Trophoblast cell (in vitro differentiated cells and primary cell): ENCODE results near the gene DHRSX.

Experiments used
- DNase-seq, 2 donors: peaks; one replicate each; pipeline ENCODE4 v3.0.0-alpha.2; 2016
- H2AFZ ChIP-seq: 2 replicates; pipeline ENCODE4 v1.6.1; 2013; ENCODE audit warnings: low read length, moderate library complexity, mild to moderate bottlenecking; ENCODE audit not compliant: insufficient read depth, poor library complexity
- H2AK5ac ChIP-seq: 2 replicates; pipeline ENCODE4 v1.6.1; 2013; ENCODE audit warnings: mild to moderate bottlenecking, low read length
- H2BK120ac ChIP-seq: 2 replicates; pipeline ENCODE4 v1.6.1; 2013; ENCODE audit warnings: low read length, mild to moderate bottlenecking, moderate library complexity; ENCODE audit not compliant: insufficient read depth, poor library complexity
- H2BK12ac ChIP-seq: 2 replicates; pipeline ENCODE4 v1.6.1; 2013; ENCODE audit warnings: mild to moderate bottlenecking, low read length, moderate library complexity
- H2BK5ac ChIP-seq: 2 replicates; pipeline ENCODE4 v1.6.1; 2013; ENCODE audit warnings: low read length, low read depth, moderate library complexity, mild to moderate bottlenecking; ENCODE audit not compliant: poor library complexity
- H3K14ac ChIP-seq: 2 replicates; pipeline ENCODE4 v1.6.1; 2013; ENCODE audit warnings: mild to moderate bottlenecking, low read length
- H3K18ac ChIP-seq: 2 replicates; pipeline ENCODE4 v1.6.1; 2013; ENCODE audit warnings: mild to moderate bottlenecking, low read length
- H3K23ac ChIP-seq: 2 replicates; pipeline ENCODE4 v1.6.1; 2013; ENCODE audit warnings: low read length
- H3K27ac ChIP-seq: 2 replicates; pipeline ENCODE4 v1.5.1; 2013; ENCODE audit warnings: low read depth, mild to moderate bottlenecking, inconsistent platforms, low read length, moderate library complexity
- H3K27me3 ChIP-seq: 2 replicates; pipeline ENCODE4 v1.6.1; 2013; ENCODE audit warnings: inconsistent platforms, mild to moderate bottlenecking, low read length, moderate library complexity; ENCODE audit not compliant: insufficient read depth
- H3K36me3 ChIP-seq, 2 experiments: 1 replicate in 1 of 2; 2 replicates in 1 of 2; pipeline ENCODE4 v1.6.1; 2013; ENCODE audit warnings: low read length in 2 of 2, mild to moderate bottlenecking in 2 of 2, moderate library complexity in 1 of 2; ENCODE audit not compliant: insufficient read depth in 2 of 2, control insufficient read depth in 1 of 2
- H3K4ac ChIP-seq: 2 replicates; pipeline ENCODE4 v1.6.1; 2013; ENCODE audit warnings: low read depth, mild to moderate bottlenecking, low read length, moderate library complexity
- H3K4me1 ChIP-seq, 2 experiments: 1 replicate in 1 of 2; 2 replicates in 1 of 2; pipeline ENCODE4 v1.6.1; 2013; ENCODE audit warnings: low read length in 2 of 2, mild to moderate bottlenecking in 2 of 2, moderate library complexity in 1 of 2; ENCODE audit not compliant: insufficient read depth in 2 of 2, control insufficient read depth in 1 of 2
- H3K4me2 ChIP-seq: 2 replicates; pipeline ENCODE4 v1.6.1; 2013; ENCODE audit warnings: inconsistent platforms, mild to moderate bottlenecking, low read length, moderate library complexity
- H3K4me3 ChIP-seq: 2 replicates; pipeline ENCODE4 v1.5.1; 2013; ENCODE audit warnings: mild to moderate bottlenecking, low read depth, low read length, inconsistent platforms
- H3K79me1 ChIP-seq: one replicate; pipeline ENCODE4 v1.6.1; 2013; ENCODE audit warnings: low read length
- H3K79me2 ChIP-seq: 2 replicates; pipeline ENCODE4 v1.6.1; 2013; ENCODE audit warnings: low read length, mild to moderate bottlenecking; ENCODE audit not compliant: control insufficient read depth, insufficient read depth, poor library complexity
- H3K9ac ChIP-seq: 2 replicates; pipeline ENCODE4 v1.6.1; 2013; ENCODE audit warnings: mild to moderate bottlenecking, low read length
- H3K9me3 ChIP-seq: 2 replicates; pipeline ENCODE4 v1.6.1; 2013; ENCODE audit warnings: low read depth, mild to moderate bottlenecking, control low read depth, inconsistent platforms, low read length; ENCODE audit not compliant: insufficient read depth
- H4K12ac ChIP-seq: 2 replicates; pipeline ENCODE4 v1.6.1; 2013; ENCODE audit warnings: low read depth, mild to moderate bottlenecking, low read length, moderate library complexity
- H4K8ac ChIP-seq: 2 replicates; pipeline ENCODE4 v1.6.1; 2013; ENCODE audit warnings: low read depth, mild to moderate bottlenecking, low read length, moderate library complexity
- H4K91ac ChIP-seq: one replicate; pipeline ENCODE4 v1.6.1; 2013; ENCODE audit warnings: low read depth, mild to moderate bottlenecking, low read length, moderate library complexity
- WGBS: extraction: QIAGEN DNeasy Blood & Tissue Kit; methylation state at CpG from one replicate; pipeline ENCODE4 v1.1.7; 2013; ENCODE audit warnings: missing lambda C conversion rate; ENCODE audit not compliant: insufficient read length, insufficient coverage; ENCODE audit errors: extremely low coverage; 5-methylcytosine and 5-hydroxymethylcytosine counted together

The DHRSX gene

DNA sequence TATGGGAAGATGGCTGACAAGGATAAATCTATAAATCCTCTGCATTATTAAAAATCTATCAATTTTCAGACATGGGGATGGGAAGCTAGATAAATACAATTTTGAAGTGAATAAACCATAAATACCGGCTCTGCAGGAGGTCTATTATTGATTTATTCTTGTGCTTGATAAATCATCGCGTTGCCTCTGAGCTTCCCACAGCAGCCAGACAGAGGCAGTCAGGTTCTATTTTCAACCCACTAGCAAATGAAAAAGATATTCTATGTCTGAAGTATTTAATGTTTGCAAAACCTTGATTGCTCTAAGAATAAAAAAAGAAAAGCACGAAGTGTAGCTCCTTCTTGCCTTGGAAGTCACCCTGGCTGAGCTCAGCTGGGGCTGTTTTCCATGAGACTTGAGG lies 216.2 kb downstream of the DHRSX start:
- Histone ChIP-seq H2AK5ac (no peak overlapping the region), H3K4me2 (no peak overlapping the region), H3K23ac (no peak overlapping the region), H3K27me3 (no peaks in the 10 kb centered on the region), H4K91ac (no peak overlapping the region), H3K9me3 (peaks cover 1% of the 10 kb centered on the region), H3K4me3 (no peak overlapping the region), H3K14ac (no peak overlapping the region), H3K4me1 (no peaks in the 10 kb centered on the region), H2BK5ac (no peak overlapping the region), H3K18ac (no peak overlapping the region), H3K79me1 (no peaks in the 10 kb centered on the region), H3K27ac (no peak overlapping the region), H3K36me3 (peaks cover 2 to 3% of the 10 kb centered on the region in 2 experiments), H2AFZ (no peak overlapping the region), H3K79me2 (no peaks in the 10 kb centered on the region), H2BK12ac (no peak overlapping the region), H4K8ac (no peak overlapping the region), H3K4ac (no peak overlapping the region), H4K12ac (no peak overlapping the region), H3K9ac (no peak overlapping the region), H2BK120ac (no peak overlapping the region)
- no CpG with 5 or more reads among the region's 4 CpGs for WGBS
- DNase-seq: no peak

DNA sequence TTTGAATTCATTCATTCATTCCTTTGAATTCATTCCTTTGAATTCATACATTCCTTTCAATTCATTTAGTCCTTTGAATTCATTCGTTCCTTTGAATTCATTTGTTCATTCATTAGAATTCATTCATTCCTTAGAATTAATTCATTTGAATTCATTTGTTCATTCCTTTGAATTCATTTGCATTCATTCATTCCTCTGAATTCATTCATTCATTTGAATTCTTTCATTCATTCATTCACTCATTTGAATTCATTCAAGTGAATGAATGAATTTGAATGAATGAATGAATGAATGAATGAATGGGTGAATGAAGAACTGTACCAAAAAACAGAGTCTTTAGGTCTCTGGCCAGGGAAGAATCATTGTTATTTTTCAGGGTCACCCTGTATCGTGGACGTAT lies 216.6 kb downstream of the DHRSX start:
- Histone ChIP-seq H3K9me3 (peaks cover 1% of the 10 kb centered on the region), H3K27me3 (no peaks in the 10 kb centered on the region), H3K23ac (no peak overlapping the region), H3K4me3 (no peak overlapping the region), H4K91ac (no peak overlapping the region), H4K12ac (no peak overlapping the region), H3K9ac (no peak overlapping the region), H2AK5ac (no peak overlapping the region), H3K27ac (no peak overlapping the region), H3K36me3 (peaks cover 2 to 3% of the 10 kb centered on the region in 2 experiments), H2BK5ac (no peak overlapping the region), H3K79me2 (no peaks in the 10 kb centered on the region), H3K79me1 (no peaks in the 10 kb centered on the region), H3K4ac (no peak overlapping the region), H2BK12ac (no peak overlapping the region), H2BK120ac (no peak overlapping the region), H3K18ac (no peak overlapping the region), H3K14ac (no peak overlapping the region), H3K4me2 (no peak overlapping the region), H3K4me1 (no peaks in the 10 kb centered on the region), H4K8ac (no peak overlapping the region), H2AFZ (no peak overlapping the region)
- WGBS: no CpG with 5 or more reads among the region's 3 CpGs
- no peak for DNase-seq

DNA sequence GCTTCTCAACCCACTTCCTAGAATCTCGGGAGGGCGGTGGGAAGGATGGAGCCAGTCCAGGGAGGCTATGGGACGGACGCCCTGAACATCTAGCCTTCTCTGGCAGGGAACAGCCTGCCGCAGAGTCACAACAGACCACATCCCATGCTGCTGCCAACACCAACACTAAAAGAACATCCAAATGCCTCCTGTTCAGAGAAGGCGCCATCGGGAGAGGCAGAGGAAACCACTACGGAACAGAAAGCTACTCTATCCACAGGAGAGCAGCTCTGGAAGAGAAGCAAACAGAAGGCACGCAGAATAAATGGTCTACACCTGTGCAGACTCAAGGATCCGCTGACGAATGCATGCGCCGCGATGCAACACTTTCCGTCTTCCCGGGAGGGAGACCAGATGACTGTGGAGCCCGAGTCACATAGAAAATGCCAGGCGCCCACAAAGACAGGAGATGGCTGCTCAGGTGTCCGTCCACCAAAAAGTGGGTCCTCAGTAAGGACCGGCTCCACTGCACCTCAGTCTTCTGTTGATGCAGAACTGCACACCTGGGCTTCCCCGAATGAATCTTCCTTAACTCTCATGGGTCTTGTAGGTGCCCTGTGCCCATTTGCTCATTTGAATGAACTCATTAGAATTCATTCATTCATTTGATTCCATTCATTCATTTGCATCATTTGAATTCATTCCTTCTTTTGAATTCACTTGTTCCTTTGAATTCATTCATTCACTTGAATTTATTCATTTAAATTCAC lies 217.5 kb downstream of the DHRSX start:
- Histone ChIP-seq H3K18ac (no peak overlapping the region), H3K14ac (no peak overlapping the region), H2AK5ac (no peak overlapping the region), H3K36me3 (peaks cover 2 to 3% of the 10 kb centered on the region in 2 experiments), H3K9me3 (peaks cover 1% of the 10 kb centered on the region), H3K4me3 (no peak overlapping the region), H2AFZ (no peak overlapping the region), H3K9ac (no peak overlapping the region), H3K4me1 (no peaks in the 10 kb centered on the region), H3K4me2 (no peak overlapping the region), H3K27me3 (no peaks in the 10 kb centered on the region), H3K27ac (no peak overlapping the region), H3K79me2 (no peaks in the 10 kb centered on the region), H4K91ac (no peak overlapping the region), H2BK5ac (no peak overlapping the region), H3K23ac (no peak overlapping the region), H2BK120ac (no peak overlapping the region), H4K12ac (no peak overlapping the region), H3K4ac (no peak overlapping the region), H2BK12ac (no peak overlapping the region), H4K8ac (no peak overlapping the region), H3K79me1 (no peaks in the 10 kb centered on the region)
- DNase-seq: no peak
- no CpG with 5 or more reads among the region's 21 CpGs for WGBS

DNA sequence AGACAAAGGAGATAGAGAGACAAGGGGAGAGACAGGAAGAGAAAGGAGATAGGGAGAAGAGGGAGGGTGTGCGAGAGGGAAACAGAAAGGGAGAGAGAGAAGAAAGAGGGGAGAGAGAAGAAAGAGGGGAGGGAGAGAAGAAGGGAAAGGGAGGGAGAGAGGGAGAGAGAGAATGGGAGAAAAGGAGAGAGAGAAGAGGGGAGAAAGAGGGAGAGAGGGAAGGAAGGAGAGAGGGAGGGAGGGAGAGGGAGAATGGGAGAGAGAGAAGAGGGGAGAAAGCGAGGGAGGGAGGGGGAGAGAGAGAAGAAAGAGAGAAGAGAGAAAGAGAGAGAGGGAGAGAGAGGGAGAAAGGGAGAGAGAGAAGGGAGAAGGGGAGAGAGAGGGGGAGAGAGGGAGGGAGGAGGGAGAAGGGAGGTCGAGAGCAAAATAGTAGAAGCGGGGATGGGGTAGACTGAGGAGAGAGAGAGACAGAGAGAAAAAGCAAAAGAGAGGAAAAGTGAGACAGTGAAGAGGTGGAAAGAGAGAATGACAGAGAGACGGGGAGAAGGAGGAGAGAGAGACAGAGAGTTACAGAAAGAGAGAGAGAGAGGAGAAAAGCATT lies 218.2 kb downstream of the DHRSX start:
- Histone ChIP-seq H3K36me3 (peaks cover 2 to 3% of the 10 kb centered on the region in 2 experiments), H3K4me3 (no peak overlapping the region), H4K91ac (no peak overlapping the region), H2BK120ac (no peak overlapping the region), H4K12ac (no peak overlapping the region), H3K9ac (no peak overlapping the region), H3K4ac (no peak overlapping the region), H3K14ac (no peak overlapping the region), H3K4me1 (no peaks in the 10 kb centered on the region), H3K27me3 (no peaks in the 10 kb centered on the region), H3K23ac (no peak overlapping the region), H3K79me2 (no peaks in the 10 kb centered on the region), H3K18ac (no peak overlapping the region), H3K9me3 (peaks cover 1% of the 10 kb centered on the region), H4K8ac (no peak overlapping the region), H2AK5ac (no peak overlapping the region), H3K27ac (no peak overlapping the region), H3K79me1 (no peaks in the 10 kb centered on the region), H3K4me2 (no peak overlapping the region), H2BK5ac (no peak overlapping the region), H2AFZ (no peak overlapping the region), H2BK12ac (no peak overlapping the region)
- no CpG with 5 or more reads among the region's 5 CpGs for WGBS
- DNase-seq: no peak
